Heart right ventricle (tissue), 16 donors: ENCODE measurements around the gene OR9Q2. TPM values are rescaled to one million over a fixed set of nuclear protein-coding genes. Genes with fewer than 3 reads are reported as not detected.

ENCODE experiments used
- ATAC-seq, 8 donors: fragments of 200-7000 bp; cut with Tn5 transposase; one replicate each; pipeline ENCODE4 v1.9.1; 2020; ENCODE audit warnings: mild to moderate bottlenecking in 8 of 8, moderate library complexity in 8 of 8, moderate number of reproducible peaks in 1 of 8
- DNase-seq, 2 donors: peaks; one replicate each; pipeline ENCODE4 v3.0.0-alpha.2; 2020
- H3K27ac ChIP-seq, 10 donors: fragments of 200-600 bp; sonication (generic) in 2 of 10; one replicate each; pipeline versions ENCODE4 v1.5.0 to v1.8.0; 2020 to 2022; ENCODE audit warnings: mild to moderate bottlenecking in 3 of 10
- H3K27me3 ChIP-seq, 7 donors: fragments of 200-600 bp; one replicate each; pipeline ENCODE4 v1.8.0; 2021 to 2022; ENCODE audit warnings: mild to moderate bottlenecking in 2 of 7
- H3K36me3 ChIP-seq, 9 donors: fragments of 200-600 bp; sonication (generic) in 1 of 9; one replicate each; pipeline versions ENCODE4 v1.5.0 to v1.8.0; 2020 to 2022; ENCODE audit warnings: mild to moderate bottlenecking in 2 of 9
- H3K4me1 ChIP-seq, 9 donors: fragments of 200-600 bp; sonication (generic) in 1 of 9; one replicate each; pipeline versions ENCODE4 v1.5.0 to v1.8.0; 2020 to 2022; ENCODE audit warnings: mild to moderate bottlenecking in 4 of 9
- H3K4me3 ChIP-seq, 10 donors: fragments of 200-600 bp; sonication (generic) in 2 of 10; one replicate each; pipeline versions ENCODE4 v1.5.0 to v1.8.0; 2020 to 2022; ENCODE audit warnings: mild to moderate bottlenecking in 7 of 10, moderate library complexity in 2 of 10
- H3K9me3 ChIP-seq, 11 donors: fragments of 200-600 bp in 10 of 11; sonication (generic) in 2 of 11; one replicate each; pipeline versions ENCODE4 v1.5.0 to v1.8.0; 2013 to 2022; ENCODE audit warnings: mild to moderate bottlenecking in 2 of 11, control low read depth in 1 of 11, moderate library complexity in 1 of 11
- WGBS, 2 donors: extraction: QIAGEN DNeasy Blood & Tissue Kit; methylation state at CpG; one replicate each; pipeline ENCODE4 v1.1.7; 2013; ENCODE audit warnings: inconsistent platforms in 1 of 2; 5-methylcytosine and 5-hydroxymethylcytosine counted together
- intact Hi-C, 10 donors: fragments of 100-400 bp; cut with DNase I; formaldehyde crosslinking; loops; one replicate each; pipeline versions ENCODE4 v1.11.1 to v1.14.2; 2022
- polyA plus RNA-seq, 2 donors: library from polyadenylated mRNA; stranded (reverse); fragments of 200-250 nt; gene quantifications; one replicate each; pipeline ENCODE4 v1.2.3, GENCODE V29; 2013
- total RNA-seq, 10 donors: library from RNA; stranded (reverse); fragmentation: NEBNext Ultra II Directional in 3 of 10; extraction: Animal tissue kit (Norgen Biotek cat#: 25700) in 3 of 10; gene quantifications; one replicate each; pipeline versions ENCODE4 v1.2.1 to v1.2.4, GENCODE V29; 2021 to 2023
- TF ChIP-seq, protein P1 (sequence below), 9 donors: fragments of 200-600 bp; sonication (generic) in 2 of 9; IDR thresholded peaks; one replicate each; pipeline versions ENCODE4 v1.5.0 to v1.8.0; 2021 to 2022; ENCODE audit warnings: antibody characterized with exemption in 9 of 9, mild to moderate bottlenecking in 5 of 9, moderate library complexity in 1 of 9
- donor health status: Arrhythmogenic right ventricular cardiomyopathy.
- donor health status: ischemic (EF 13 %, LVEDD 7.1; RV severe dilation, severe dysfunction).
- donor health status: healthy with polysubstance abuse.
- donor health status: DM: no; HTN: yes; CAD: no.
- donor health status: DM: no; HTN: no; CAD: no.
- donor health status: ischemic (EF 25% LVEDD 6.9; RV normal size, moderate dysfunction).
- donor health status: ischemic (EF 25% LVEDD 5.7; RV mildly dilated, moderate dysfunction).
- donor health status: healthy.
- donor health status: DM: yes; HTN: yes; CAD: no.
- donor health status: Ischemic cardiomyopathy.
- donor health status: ischemic (EF 35%, LVEDD 5.7; RV mildly dilated, moderate dysfunction).
- donor health status: nonischemic (EF 11% LVEDD 7.7; RV severe dilation, severe dysfunction).
- donor health status: DM: yes; HTN: yes; CAD: no.
- donor health status: PGD.
- donor health status: ischemic (EF 29% LVEDD 5.4; RV normal size, mild dysfunction).
- donor health status: nonischemic (EF 23%, LVEDD 6.1; RV moderate dilation, normal function).

Gene OR9Q2
- total and polyA plus RNA-seq, 12 donors, result not detected

- no peak overlapping the region for H3K27ac ChIP-seq
- H3K4me1 ChIP-seq, result no peaks in the 10 kb centered on the region
- no peaks in the 10 kb centered on the region for H3K36me3 ChIP-seq
- DNase-seq, result no peak
- H3K27me3 ChIP-seq, result no peaks in the 10 kb centered on the region
- no peak for ATAC-seq
- no peak overlapping the region for H3K4me3 ChIP-seq
- 69 to 72% methylated on average over 7 of the region's 7 CpGs for WGBS, 2 donors
- intact Hi-C loops, result loop anchor here in 1 of 10 donors (10.0 kb wide), 1 partner anchor 48 kb away; no protein-coding TSS in a partner anchor
- TF ChIP-seq, protein P1, sequence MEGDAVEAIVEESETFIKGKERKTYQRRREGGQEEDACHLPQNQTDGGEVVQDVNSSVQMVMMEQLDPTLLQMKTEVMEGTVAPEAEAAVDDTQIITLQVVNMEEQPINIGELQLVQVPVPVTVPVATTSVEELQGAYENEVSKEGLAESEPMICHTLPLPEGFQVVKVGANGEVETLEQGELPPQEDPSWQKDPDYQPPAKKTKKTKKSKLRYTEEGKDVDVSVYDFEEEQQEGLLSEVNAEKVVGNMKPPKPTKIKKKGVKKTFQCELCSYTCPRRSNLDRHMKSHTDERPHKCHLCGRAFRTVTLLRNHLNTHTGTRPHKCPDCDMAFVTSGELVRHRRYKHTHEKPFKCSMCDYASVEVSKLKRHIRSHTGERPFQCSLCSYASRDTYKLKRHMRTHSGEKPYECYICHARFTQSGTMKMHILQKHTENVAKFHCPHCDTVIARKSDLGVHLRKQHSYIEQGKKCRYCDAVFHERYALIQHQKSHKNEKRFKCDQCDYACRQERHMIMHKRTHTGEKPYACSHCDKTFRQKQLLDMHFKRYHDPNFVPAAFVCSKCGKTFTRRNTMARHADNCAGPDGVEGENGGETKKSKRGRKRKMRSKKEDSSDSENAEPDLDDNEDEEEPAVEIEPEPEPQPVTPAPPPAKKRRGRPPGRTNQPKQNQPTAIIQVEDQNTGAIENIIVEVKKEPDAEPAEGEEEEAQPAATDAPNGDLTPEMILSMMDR (IDR thresholded peaks at IDR 0.05), result no peak
- H3K9me3 ChIP-seq, result peaks cover 0 to 3% (median 0%) of the 10 kb centered on the region in 11 donors
These were observed 33.9 kb downstream of the OR9Q2 start for GRCh38 chr11:58222721-58223120.

DNA sequence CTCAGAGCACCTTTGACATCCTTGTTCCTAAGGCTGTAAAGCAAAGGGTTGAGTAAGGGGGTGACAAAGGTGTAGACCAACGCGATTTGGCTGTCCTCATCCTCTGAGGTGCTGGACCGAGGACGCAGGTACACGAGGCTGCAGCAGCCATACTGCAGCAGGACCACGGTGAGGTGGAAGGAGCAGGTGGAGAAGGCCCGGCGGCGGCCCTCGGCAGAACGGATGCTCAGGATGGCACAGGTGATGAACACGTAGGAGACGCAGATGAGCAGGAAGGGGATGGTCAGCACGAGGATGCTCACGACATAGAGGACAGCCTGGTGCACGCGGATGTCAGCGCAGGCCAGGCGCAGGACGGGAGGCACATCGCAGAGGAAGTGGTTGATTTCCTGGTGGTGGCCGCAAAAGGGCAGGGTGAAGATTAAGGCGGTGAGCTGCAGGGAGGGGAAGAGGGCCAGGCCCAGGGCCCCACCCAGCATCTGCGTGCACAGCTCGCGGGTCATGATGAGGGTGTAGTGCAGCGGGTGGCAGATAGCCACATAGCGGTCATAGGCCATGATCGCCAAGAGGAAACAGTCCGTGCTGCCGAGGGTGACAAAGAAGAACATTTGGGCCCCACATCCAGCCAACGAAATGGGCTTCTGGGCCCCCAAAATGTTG, 39.2 kb downstream of the OR9Q2 start:
- no peaks in the 10 kb centered on the region for H3K4me1 ChIP-seq

More for the DNA sequence above, 39.2 kb downstream of the OR9Q2 start:
- no peaks in the 10 kb centered on the region for H3K36me3 ChIP-seq
- DNase-seq (peak in 1 of 2 donors; percentile 6), ATAC-seq (no peak)
- no peak overlapping the region for H3K27ac ChIP-seq
- WGBS, 2 donors, result 92 to 95% methylated on average over 32 of the region's 32 CpGs
- intact Hi-C loops, result loop anchor here in 1 of 10 donors (10.0 kb wide), 1 partner anchor 53 kb away; no protein-coding TSS in a partner anchor
- H3K27me3 ChIP-seq, result no peaks in the 10 kb centered on the region
- TF ChIP-seq, protein P1 (IDR thresholded peaks at IDR 0.05), result no peak
- H3K9me3 ChIP-seq, result peaks cover 0 to 5% (median 0%) of the 10 kb centered on the region in 11 donors
- no peak overlapping the region for H3K4me3 ChIP-seq

Other genes starting within 250 kb of the OR9Q2 start
- gene OR9Q1, start 165.2 kb upstream of the OR9Q2 start, total RNA-seq, result not detected
- not detected for gene OR9Q1, start 165.2 kb upstream of the OR9Q2 start, polyA plus RNA-seq
- not detected for gene OR6Q1, start 158.1 kb upstream of the OR9Q2 start, total RNA-seq
- not detected for gene OR6Q1, start 158.1 kb upstream of the OR9Q2 start, polyA plus RNA-seq
- gene OR9I1, start 63.5 kb upstream of the OR9Q2 start, total RNA-seq, result not detected
- not detected for gene OR9I1, start 63.5 kb upstream of the OR9Q2 start, polyA plus RNA-seq
- not detected for gene OR1S2, start 15.1 kb downstream of the OR9Q2 start, total RNA-seq
- gene OR1S2, start 15.1 kb downstream of the OR9Q2 start, polyA plus RNA-seq, result not detected
- not detected for gene OR1S1, start 23.6 kb downstream of the OR9Q2 start, total RNA-seq
- not detected for gene OR1S1, start 23.6 kb downstream of the OR9Q2 start, polyA plus RNA-seq
- gene OR10Q1, start 39.8 kb downstream of the OR9Q2 start, total RNA-seq, result not detected
- under 1 TPM in 1 of 2 donors, not detected in 1; 0.03 TPM for gene OR10Q1, start 39.8 kb downstream of the OR9Q2 start, polyA plus RNA-seq
- gene OR10W1, start 79.2 kb downstream of the OR9Q2 start, total RNA-seq, result not detected
- not detected for gene OR10W1, start 79.2 kb downstream of the OR9Q2 start, polyA plus RNA-seq
- not detected for gene OR5B17, start 170.0 kb downstream of the OR9Q2 start, total RNA-seq
- gene OR5B17, start 170.0 kb downstream of the OR9Q2 start, polyA plus RNA-seq, result not detected
- not detected for gene OR5B3, start 217.8 kb downstream of the OR9Q2 start, total RNA-seq
- gene OR5B3, start 217.8 kb downstream of the OR9Q2 start, polyA plus RNA-seq, result not detected
- gene OR5B2, start 239.1 kb downstream of the OR9Q2 start, total RNA-seq, result not detected
- not detected for gene OR5B2, start 239.1 kb downstream of the OR9Q2 start, polyA plus RNA-seq